Skeletal muscle cell (primary cell): ENCODE results near the gene ZDHHC16.
"Not testable (repeated sequence)": the region's sequence is repeated elsewhere in the genome, so short reads cannot be mapped to it uniquely, and the experiment has no call there.

Experiments
- DNase-seq: peaks from one replicate; pipeline ENCODE4 v3.0.0-alpha.2; 2010; ENCODE audit warnings: low read depth
- H3K4me3 ChIP-seq: 2 replicates; pipeline ENCODE4 v1.5.1; 2011; ENCODE audit warnings: low read depth, mild to moderate bottlenecking, control low read depth, low read length, moderate library complexity

The ZDHHC16 gene

DNA sequence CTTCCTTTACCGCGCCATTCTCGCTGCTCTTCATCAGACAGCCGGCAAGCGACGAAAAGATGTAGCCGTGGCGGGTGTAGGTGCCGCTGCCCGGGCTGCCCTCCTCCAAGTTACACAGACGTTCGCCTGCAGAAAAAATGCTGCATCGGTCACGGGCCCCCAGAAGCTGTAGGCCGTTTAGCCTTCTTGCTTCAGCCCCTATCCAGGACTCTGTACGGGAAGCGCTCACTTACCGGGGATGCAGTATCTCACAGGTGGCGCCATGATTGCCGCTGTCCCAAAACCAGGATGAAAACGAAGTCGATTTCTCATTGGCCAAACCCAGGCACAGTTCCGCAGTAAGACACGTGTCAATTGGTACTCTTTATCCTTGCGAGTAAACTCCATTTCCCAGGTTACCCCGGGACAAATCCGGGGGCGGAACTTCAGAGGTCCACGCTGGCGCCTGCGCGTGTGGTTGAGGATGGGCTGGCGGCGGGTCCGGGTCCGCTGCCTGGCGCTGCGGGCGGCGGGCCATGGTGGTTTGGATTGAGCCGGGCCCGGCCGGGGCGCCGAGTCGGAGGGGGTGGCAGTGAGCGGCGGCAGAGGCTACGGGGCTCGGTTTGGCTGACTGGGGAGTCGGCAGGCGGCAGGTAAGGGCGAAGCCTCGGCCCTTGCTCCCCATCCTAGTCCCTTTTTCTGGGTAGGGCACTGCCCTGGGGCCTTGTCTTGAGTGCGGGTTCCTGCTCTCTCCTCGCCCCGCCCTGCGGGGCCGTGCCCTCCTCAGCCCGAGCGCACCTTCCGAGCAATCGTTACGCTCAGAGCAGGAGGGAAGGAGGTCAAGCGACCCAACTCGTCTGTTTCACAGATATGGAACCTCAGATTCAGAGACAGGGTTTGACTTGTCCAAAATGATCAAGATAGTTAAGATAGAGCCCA is at the start of gene ZDHHC16, which contains the start of gene EXOSC1:
Gene ZDHHC16 (plus strand): TSS at position 454 of the 918 bp plus-strand sequence. CDS start 5,501 bp downstream, outside the sequence.
Gene EXOSC1 (minus strand): TSS at position 285 of the 918 bp plus-strand sequence. CDS start 21 bp downstream, at position 264.
- peak; percentile 89 for DNase-seq
- H3K4me3 ChIP-seq, result peak within 1 kb of the TSS; percentile 95

DNA sequence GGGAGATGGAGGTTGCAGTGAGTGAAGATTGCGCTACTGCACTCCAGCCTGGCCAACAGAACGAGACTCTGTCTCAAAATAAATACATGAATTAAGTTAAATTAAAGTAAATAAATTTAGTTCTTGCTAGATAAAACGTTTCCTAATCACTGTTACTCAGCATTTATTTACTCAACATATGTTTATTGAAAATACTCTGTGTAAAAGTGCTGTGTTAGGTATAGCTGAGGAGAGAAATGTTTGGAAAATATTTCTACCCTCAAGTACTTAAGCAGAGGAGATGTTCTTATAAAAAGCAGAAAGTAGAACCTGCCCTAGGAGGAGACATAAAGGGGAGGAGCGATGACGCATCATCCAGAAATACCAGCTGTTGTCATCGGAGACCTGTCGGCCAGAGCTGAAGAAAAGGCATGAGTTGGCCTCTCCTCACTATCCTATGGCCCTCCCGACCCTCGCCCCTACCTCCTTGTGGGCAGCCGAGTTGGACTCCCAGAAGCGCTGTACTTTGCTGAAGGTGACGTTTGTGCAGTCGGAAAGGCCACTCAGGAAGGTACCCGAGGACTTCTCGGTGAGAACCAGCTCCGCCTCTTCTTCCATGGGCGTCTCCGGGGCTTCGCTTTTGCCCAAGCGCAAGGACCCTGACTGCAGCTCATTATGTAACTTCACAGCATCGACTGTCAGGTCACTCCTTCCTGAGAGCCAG is 46.0 kb upstream of the ZDHHC16 start:
- DNase-seq, result no peak
- peak overlapping the region; percentile 95 for H3K4me3 ChIP-seq

DNA sequence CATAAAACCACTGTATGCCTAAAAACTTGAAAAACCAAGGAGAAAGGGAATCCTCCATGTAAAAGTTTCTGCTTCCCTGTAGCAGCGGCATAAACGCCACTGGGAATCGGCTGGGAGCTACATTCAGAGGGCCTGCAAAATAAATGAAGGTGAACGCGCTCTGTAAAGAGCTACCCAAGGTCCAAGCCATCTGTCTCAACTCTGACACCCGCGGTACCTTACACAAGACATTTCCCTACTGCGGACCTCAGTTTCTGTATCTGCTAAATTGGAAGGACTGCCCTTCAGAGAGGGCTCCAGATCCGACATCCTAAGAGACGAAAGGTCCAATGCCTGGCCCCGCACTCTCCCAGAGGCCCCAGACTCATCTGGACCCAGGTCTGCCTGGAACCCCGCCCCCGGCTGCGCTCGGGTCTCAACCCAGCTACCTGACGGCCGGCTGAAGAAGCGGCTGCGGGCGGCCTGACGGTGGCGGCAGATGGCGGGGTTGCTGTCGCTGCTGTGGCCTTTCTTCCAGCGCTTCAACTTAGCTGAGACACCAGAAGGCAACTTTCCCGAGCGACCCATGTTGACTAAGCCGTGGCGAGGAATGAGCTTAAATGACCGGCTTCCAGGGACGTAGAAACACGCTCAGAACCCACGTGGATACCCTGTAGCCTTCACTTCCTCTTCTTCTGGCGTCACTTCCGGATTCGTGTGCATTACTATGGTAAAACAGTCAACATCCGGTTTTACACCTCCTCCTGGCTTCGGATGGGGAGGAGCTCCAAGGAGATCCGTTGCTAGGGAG is 45.1 kb upstream of the ZDHHC16 start, which contains the start of gene RRP12:
Gene RRP12 (minus strand): TSS at position 676 of the 790 bp plus-strand sequence. CDS start 109 bp downstream, at position 567.
- peak; percentile 86 for DNase-seq
- H3K4me3 ChIP-seq, result peak within 1 kb of the TSS; percentile 95

DNA sequence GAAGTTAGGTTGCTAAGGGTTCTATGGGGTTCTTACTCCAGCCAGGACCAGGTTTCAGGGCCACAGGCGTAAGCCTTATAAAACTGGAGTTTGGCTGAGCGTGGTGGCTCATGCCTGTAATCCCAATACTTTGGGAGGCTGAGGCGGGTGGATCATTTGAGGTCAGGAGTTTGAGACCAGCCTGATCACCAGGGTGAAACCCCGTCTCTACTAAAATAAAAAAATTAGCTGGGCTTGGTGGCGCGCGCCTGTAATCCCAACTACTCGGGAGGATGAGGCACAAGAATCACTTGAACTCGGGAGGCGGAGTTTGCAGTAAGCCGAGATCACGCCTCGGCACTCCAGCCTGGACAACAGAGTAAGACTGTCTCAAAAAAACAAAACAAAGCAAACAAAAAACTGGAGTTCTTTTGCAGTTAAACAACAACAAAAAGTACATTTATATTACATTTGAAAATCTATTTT is 44.5 kb upstream of the ZDHHC16 start:
- DNase-seq, result no peak
- peak overlapping the region; percentile 95 for H3K4me3 ChIP-seq

DNA sequence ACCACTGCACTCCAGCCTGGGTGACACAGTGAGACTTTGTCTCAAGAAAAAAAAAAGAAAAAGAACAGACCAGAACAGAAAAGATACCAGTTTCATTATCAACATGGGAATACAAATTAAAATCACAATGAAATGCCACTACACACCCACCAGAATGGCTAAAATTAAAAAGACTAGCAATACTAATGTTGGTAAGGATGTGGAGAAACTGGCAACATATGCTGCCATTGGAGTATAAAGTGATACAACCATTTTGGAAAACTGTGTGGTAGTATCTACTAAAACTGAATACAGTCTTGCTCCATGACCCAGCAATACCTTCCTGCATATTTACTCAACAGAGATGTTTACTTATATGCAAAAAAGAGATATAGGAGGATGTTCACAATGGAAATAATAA is 41.9 kb upstream of the ZDHHC16 start:
- no peak overlapping the region for H3K4me3 ChIP-seq
- DNase-seq, result no peak

DNA sequence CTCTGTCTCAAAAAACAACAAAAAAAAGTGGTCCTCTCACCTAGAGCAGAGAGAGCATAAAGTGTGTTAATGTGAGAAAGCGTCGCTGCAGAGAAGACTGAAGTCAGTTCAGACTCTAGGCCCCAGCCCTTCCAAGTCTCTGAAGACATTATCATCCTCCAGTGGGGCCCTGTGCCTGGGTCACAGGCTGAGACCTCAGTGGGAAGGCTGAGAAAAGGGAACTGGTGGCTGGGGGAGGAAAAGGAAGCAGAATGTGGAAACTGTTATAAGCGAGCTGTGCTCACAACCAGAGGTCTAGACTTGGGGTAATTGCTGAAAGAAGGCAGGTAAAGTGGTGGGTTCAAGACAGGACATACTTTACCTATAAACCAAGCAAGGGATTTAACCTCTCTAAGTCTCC is 39.9 kb upstream of the ZDHHC16 start:
- no peak for DNase-seq
- no peak overlapping the region for H3K4me3 ChIP-seq

DNA sequence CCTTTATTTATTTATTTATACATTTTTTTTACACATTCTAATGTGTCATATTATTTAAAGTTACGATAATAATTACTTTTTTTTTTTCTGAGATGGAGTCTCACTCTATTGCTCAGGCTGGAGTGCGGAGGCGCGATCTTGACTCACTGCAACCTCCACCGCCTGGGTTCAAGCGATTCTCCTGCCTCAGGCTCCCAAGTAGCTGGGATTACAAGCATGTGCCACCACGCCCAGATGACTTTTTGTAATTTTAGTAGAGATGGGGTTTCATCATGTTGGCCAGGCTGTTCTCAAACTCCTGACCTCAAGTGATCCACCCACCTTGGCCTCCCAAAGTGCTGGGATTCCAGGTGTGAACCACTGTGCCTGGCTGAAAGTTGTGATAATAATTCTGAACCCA is 39.5 kb upstream of the ZDHHC16 start:
- not testable (repeated sequence) for DNase-seq, H3K4me3 ChIP-seq

DNA sequence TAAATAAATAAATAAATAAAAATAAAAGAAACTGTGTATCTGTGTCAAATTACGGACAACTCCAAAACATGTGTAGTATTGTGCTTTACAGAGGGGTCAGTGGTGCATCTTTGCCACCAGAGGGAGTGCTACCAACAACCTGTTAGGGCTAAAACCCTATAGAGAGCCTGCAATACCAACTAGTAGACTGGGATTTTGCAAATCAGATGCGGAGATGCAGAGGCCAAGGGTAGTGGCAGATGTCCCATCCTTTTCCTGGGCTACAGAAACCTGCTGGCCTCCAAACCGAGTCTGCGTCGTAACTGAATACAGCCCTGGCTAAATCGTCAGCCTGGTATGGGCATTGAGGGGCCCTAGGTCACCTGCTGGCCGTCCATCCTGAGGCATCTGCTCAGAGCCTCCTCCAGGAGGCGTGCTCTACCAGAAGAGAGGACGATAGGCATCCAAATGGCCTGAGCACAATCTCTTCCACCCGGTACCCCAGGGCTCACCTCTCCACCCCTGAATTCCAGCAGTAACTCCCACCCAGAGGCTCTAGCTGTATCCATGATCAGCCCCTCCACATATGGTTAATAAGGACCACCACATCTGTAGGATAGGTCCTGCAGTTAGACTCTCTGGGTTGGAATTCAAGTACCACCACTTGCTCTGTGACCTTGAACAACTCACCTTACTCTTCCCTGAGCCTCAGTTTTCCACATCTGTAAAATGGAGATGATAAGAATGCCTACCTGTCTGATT is 38.6 kb upstream of the ZDHHC16 start:
- peak; percentile 28 for DNase-seq
- no peak overlapping the region for H3K4me3 ChIP-seq

DNA sequence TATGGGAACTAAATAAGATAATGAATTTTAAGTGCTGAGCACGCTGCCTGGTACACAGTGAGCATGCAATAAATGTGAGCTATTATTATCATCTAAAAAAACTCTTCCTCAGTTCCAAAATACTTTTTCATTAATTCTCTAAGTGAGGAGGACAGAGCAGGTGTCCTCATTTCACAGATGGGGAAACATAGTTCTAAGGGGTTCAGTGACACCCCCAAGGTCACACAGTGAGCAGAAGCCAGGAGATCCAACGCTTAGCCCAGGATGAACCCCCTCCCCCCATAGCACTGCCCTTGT is 38.1 kb upstream of the ZDHHC16 start:
- no peak for DNase-seq
- no peak overlapping the region for H3K4me3 ChIP-seq

DNA sequence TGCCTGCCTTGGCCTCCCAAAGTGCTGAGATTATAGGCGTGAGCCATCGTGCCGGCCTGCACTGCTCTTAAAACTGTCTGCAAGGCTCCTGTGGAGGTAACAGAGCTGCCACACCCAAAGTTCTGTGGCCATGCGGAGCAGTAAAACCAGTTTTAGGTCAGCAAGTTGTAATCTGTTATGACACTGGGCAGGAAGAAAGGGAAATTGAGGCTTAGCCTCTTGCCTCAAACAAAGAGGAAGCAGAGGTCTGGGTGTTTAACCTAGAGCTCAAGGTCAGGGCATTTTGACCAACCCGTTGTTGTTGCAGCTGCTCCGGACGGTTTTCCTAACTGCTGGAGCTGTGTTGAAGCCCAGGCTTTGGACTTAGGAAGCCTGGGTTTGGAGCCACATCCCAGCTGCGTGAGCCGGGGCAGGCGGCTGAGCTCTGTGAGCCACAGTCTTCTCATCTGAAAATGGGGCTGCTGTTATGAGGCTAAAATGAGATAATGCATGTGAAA is 37.4 kb upstream of the ZDHHC16 start:
- H3K4me3 ChIP-seq, result no peak overlapping the region
- no peak for DNase-seq

DNA sequence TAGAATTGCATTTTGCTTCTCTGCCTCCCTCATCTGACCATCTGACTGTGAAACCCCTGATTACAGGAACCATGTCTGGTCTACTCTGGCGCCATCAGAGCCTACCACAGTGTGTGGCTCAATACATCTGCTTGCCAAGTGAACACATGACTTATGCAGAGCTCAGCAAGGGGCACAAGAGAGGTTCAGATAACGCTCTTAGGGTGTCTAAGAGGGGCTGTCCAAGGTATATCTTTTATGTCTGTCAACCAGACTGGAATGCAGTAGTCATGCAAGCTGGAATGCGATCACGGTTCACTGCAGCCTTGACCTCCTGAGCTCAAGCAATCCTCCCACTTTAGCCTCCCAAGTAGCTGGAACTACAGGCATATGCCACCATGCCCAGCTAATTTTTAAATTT is 34.6 kb upstream of the ZDHHC16 start:
- no peak overlapping the region for H3K4me3 ChIP-seq
- DNase-seq, result no peak

DNA sequence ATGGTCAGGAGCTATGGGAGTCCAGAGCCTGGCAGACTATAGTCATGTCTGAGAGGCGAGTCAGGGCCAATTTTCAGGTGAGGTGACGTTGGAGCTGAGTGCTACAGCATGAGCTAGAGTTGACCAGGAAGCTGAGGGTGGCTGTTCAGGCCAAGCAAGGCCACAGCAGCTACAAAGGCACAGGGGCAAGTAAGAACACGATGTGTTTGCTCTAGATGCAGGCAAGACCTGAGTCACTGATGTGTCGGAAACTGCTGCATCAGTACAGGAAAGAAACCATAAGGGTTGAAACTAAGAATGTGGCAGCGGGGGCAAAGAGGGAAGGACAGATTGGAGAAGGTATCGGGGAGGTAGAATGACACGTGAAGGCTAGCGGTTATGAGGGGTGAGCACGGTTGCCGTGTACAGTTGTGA is 33.1 kb upstream of the ZDHHC16 start:
- no peak for DNase-seq
- H3K4me3 ChIP-seq, result no peak overlapping the region

DNA sequence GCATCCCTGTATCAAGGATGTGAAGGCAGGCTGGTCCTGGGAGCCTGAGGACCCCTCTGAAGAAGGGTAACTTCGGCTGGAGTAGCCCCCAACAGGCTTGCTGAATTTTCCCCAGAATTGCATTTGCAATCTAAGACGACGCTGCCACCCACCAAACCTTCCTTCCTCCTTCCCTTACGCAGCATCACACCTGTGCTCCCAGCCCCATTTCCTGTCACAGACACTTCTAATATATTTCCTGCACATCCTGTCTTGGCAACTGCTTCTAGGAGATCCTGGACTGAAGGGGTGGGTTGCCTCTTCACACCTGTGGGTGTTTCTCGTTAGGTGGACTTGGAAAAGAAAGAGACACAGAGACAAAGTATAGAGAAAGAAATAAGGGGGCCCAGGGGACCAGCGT is 29.4 kb upstream of the ZDHHC16 start:
- no peak overlapping the region for H3K4me3 ChIP-seq

DNA sequence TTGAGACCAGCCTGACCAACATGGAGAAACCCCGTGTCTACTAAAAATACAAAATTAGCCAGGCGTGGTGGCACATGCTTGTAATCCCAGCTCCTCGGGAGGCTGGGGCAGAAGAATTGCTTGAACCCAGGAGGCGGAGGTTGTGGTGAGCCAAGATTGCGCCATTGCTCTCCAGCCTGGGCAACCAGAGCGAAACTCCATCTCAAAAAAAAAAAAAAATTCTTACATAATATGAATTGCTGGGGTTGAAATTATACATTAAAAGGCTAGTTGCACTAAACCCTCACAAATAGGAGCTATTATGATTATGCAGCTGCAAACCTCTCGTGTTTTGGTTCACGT is 22.2 kb upstream of the ZDHHC16 start:
- not testable (repeated sequence) for DNase-seq, H3K4me3 ChIP-seq

More for the DNA sequence above, 29.4 kb upstream of the ZDHHC16 start:
- DNase-seq, result no peak

DNA sequence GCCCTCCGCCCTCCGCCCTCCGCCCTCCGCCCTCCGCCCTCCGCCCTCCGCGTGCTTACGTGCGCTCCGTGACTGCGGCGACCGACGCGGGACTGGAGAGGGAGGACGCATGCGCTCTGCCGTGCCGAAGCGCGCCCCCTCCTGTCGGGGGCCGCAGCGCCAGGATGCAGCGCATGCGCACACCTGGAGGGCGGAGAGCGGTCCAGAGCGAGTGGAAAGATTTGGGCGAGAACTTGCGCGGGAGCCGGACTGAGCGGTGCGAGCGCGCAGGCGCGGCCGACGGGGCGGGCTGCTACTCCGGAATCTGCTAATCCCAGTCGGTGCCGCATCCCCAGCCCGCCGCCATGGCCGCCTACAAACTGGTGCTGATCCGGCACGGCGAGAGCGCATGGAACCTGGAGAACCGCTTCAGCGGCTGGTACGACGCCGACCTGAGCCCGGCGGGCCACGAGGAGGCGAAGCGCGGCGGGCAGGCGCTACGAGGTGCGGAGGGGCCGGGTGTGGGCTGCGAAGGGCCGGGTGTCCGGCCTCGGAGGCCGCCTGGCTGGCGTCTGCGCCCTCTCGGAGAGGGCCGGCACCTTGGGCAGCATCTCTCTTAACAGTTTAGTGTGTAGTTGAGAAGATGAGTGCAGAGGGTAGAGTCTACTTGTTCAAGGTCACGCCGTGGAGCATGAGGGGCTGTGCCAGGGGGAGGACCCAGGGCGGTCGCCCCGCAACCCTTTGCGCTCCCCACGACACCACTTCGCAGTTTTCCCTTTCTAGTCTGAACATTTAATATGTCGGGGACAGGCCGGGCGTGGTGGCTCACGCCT is 19.8 kb upstream of the ZDHHC16 start, which contains the start of gene PGAM1:
Gene PGAM1 (plus strand): TSS at position 228 of the 812 bp plus-strand sequence. CDS start 117 bp downstream, at position 345.
- DNase-seq, result peak; percentile 84
- peak within 1 kb of the TSS; percentile 96 for H3K4me3 ChIP-seq

DNA sequence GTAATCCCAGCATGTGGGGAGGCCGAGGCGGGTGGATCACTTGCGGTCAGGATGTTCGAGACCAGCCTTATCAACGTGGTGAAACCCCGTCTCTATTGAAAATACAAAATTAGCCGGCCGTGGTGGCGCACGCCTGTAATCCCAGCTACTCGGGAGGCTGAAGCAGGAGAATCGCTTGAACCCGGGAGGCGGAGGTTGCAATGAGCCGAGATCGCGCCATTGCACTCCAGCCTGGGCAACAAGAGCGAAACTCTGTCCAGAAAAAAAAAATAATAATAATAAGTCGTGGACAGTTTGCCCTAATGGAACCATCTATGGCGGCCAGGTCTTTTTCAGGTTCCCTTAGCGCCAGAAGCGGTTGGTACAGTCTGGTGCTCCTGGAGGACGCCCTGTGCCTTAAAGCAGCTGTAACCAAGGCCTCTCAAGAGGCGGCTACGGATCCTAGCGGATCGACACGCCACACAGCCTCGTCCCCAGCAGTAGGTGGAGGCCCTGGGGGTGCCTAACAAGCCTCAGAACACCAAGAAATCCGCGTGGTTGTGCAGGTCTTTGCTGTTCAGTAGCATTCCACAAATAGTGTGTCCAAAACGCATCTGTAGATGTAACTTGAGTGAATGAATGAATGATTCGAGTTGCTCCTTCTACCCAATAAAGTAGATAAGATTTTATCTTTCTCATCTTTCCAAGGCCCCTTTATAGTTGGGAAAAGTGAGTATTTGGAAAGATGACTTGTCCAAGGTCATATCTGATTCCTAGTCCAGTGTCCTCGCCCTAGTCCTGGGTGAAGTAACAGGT is 19.0 kb upstream of the ZDHHC16 start:
- DNase-seq, result no peak
- H3K4me3 ChIP-seq, result peak overlapping the region; percentile 96

DNA sequence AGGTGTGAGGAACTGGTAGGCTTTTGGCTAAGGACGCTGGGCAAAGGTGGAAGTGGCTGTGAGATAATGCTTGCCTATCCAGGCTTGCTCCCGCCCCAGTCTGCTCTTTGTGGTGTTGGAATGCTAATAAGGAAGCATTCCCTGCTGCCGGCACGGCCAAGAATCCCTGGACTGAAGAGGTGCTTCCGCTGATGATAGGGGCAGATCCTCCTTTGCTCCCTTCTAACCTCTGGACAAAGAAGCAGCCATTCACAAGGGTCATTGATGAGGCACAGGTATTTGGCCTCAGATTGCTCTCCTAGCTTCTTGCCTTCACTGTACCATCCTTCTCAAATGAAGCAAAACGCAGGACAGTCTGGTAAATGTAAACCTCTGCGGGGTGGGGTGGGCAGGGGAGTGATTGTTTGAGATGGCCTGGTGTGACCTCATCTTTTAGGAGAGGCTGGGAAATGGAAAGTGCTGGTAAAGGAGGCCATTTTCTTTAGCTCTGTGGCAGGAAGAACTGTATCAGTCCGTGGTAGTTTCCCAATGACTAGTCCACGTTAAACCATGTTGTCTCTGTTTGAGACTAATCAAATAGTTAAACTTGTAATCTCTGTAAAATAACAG is 18.3 kb upstream of the ZDHHC16 start:
- peak overlapping the region; percentile 96 for H3K4me3 ChIP-seq
- DNase-seq, result no peak
